Erythroblast (primary cell): Measurements from ENCODE around the gene CCND2.

Experiments
- DNase-seq, 2 experiments: peaks; one replicate each; lab custom pipeline; 2025; lab: John Stamatoyannopoulos, UW
- GATA1 ChIP-seq: IDR thresholded peaks from 2 replicates; pipeline ENCODE4 v1.6.1; 2011; ENCODE audit warnings: low read depth, mild to moderate bottlenecking, control low read depth, low read length, moderate library complexity
- POLR2A ChIP-seq: IDR thresholded peaks from 2 replicates; pipeline ENCODE4 v1.6.1; 2011; ENCODE audit warnings: mild to moderate bottlenecking, low read length

The CCND2 gene

GRCh38 chr12:4276524-4277204 lies 3.1 kb downstream of the CCND2 start:
- DNase-seq, result peak; percentile 85 to 91
- peak; percentile 17 for TF ChIP-seq POLR2A
- no peak for TF ChIP-seq GATA1

DNA sequence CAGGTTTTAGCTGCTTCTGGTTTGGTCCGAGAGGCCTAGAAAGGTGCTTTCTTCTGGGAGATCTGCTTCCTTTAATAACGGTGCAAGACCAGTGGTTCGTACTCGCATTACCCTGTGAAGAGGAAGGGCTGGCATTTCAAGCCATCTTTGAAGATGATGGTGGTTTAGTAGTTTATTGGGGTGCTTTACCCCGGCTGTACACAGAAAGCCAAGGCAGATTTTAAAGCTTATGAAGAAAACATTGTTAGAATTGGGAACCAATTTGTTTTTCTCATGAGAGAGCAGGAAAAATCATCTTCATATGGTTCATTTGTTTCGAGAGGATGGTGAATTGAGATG lies 3.6 kb downstream of the CCND2 start:
- TF ChIP-seq POLR2A, result no peak
- no peak for TF ChIP-seq GATA1
- DNase-seq, result no peak

GRCh38 chr12:4277857-4278256 lies 4.3 kb downstream of the CCND2 start:
- TF ChIP-seq GATA1 (no peak), POLR2A (no peak)

DNA sequence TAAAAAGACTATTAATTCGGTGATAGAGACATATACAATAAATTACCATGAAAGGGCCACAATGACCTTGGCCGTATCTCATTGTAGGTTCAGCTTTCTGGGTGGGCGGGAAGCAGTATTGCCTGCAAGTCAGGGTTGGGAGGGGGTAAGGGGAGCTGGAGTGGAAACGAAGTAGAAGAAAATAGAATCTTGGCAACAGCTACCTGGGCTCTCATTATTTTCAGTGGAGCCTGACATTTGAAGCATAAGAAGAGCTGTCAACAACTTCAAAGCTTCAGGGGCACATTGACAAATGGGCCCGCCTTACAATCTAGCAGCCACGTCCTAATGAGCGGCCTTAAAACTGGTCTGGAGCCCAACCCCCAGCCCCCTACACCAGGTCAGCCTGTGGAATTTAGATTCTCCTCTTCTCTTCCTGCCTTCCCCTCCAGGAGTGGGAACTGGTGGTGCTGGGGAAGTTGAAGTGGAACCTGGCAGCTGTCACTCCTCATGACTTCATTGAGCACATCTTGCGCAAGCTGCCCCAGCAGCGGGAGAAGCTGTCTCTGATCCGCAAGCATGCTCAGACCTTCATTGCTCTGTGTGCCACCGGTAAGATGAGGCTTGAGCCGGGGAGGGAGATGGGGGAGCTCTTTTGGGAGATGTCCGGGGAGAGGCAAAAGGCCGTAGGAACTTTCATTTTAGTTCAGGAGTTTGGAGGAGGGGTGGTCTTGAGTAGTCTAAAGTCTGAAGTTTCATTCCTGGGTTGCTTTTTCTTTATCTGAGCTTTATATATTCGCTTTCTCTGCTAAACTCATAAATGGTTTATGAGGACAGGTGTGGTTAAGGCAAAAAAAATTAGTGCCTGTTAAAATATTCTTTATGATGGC lies 5.0 kb downstream of the CCND2 start:
- TF ChIP-seq GATA1, result no peak
- TF ChIP-seq POLR2A, result no peak

More at GRCh38 chr12:4277857-4278256, 4.3 kb downstream of the CCND2 start:
- no peak for DNase-seq

GRCh38 chr12:4279198-4279690 lies 5.7 kb downstream of the CCND2 start:
- DNase-seq, result no peak
- TF ChIP-seq POLR2A, result no peak
- no peak for TF ChIP-seq GATA1

More for the DNA sequence above, 5.0 kb downstream of the CCND2 start:
- no peak for DNase-seq

GRCh38 chr12:4280351-4281163 lies 7.0 kb downstream of the CCND2 start:
- DNase-seq, result no peak
- TF ChIP-seq POLR2A, result no peak
- TF ChIP-seq GATA1, result no peak

GRCh38 chr12:4281173-4281654 lies 7.7 kb downstream of the CCND2 start:
- DNase-seq, result no peak
- TF ChIP-seq GATA1 (no peak), POLR2A (no peak)

DNA sequence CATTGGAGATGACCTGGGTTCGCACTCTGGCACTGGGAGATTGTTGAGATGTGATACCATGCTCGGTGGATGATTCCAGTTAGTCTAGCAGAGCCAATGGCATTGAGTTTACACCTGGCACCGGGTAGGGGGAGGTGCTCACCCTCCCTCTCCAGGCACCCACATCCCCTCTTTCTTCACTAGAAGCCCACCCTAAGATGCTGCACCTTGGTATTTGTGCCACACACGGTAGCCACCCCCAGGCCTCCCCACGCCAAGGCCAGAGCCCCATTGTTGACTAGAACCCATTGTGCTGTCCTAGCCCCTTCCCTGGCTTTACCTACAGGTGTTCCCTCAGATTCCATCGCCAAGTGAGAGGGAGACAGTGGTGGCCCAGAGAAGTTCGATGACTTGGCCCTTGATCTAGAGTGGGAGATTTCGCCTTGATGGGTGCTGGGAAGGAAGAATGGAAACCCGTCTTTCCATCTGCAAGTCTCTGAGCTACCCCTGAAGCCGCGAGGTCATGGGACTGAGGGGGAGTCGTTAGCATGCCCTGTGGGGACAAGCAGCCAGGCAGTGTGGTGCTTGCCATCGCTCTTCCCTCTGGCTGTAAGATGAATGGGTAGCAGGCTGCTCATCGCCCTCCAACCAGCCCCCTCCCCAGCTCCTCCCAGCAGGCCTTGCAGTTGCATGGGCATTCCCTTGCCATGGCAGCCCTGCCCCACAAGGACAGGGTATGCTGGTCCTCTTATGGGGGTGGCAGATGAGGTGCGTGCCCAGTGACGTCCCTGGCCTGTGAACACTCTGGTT lies 8.7 kb downstream of the CCND2 start:
- no peak for DNase-seq
- TF ChIP-seq GATA1 (no peak), POLR2A (no peak)

GRCh38 chr12:4282892-4283511 lies 9.4 kb downstream of the CCND2 start:
- no peak for DNase-seq
- TF ChIP-seq GATA1, result no peak
- TF ChIP-seq POLR2A, result no peak

DNA sequence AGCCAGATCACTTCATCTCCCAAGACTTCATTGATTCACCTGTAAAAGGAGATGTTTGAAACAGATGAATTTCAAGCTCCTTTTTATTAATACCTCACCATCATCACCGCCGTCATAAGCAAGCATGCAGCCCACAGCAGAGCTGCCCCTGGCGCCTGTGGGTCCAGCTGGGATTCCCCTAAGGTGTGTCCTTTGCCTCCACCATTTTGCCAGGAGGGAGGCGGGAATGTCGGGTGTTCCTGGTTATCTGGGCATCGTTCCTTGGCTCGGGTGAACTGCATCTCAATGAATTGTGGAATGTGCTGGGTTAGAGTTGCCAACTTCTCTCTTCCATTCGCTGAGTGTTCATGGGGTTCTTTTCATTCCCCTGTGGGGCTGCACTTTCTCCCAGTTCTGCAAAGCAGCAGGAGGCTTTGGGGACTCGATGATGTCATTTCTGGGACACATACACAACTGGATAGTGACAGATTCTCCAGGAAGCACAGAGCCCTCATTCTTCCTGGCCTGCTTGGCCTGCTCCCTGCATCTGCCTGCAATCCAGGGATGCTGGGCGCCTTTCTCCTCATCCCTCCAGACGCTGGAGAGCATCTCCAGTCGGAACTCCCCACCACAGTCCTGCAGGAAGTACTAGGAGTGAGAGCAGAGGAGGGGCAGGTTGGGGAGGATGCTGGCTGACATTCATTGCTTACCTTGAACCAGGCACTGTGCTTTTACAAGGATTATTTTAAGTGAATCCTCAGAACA lies 10.1 kb downstream of the CCND2 start:
- TF ChIP-seq GATA1 (no peak), POLR2A (no peak)
- no peak for DNase-seq

GRCh38 chr12:4284306-4284705 lies 10.7 kb downstream of the CCND2 start:
- TF ChIP-seq GATA1, result no peak
- TF ChIP-seq POLR2A, result no peak
- no peak for DNase-seq
